Activated CD4-positive, alpha-beta T cell treated with anti-CD3 and anti-CD28 coated beads, Interleukin-10, Interleukin-2, amounts not matched to agents 100 ng/mL and 50 ng/mL, durations not matched to agents 16 hours and 8 hours (primary cell): ENCODE data around the gene RALGAPA2.

Experiments used
- DNase-seq: peaks from one replicate; pipeline ENCODE4 v3.0.0-alpha.2; 2020

Gene RALGAPA2

DNA sequence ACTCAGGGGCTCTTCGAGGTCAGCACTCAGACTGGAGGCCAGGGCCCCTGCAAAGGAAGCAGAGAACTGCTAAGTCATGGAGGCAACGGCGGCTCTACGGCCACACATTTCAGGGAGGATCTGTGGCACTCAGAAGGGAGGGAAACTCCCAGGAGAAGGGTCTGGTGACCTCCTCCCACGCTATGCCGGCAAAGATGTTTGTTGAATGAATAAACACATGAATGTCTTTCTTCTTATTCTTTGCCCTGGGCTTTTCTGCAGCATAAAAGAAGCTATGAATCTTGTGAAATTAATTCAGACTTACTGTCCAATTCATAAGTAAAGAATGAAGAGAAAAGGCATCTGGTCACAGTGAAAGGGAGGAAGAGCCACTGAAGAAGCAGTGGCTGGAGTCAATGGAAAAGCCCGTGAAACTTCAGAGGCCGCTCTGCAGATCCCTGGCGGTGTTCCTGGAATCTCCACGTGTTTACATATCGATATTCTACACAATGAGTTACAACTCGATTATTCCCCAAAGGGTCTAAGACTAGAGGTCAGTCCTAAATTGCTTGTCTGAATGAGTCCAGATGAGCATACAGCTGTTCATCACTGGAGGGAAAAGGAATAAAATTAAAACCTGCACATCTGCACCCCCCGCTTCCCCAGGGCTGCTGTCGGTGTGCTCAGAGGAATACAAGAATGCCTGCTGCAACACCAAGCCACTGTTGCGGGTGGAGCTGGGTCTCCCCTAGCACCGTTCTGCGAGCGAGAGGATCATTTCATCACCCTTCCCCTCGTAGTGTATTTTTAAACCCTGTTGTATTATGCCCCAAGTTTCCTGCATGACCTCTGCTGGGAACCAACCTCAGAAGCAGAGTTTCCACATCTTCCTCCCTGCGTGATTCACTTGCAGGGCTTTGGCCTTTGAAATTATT, 319.0 kb downstream of the RALGAPA2 start:
- no peak for DNase-seq

DNA sequence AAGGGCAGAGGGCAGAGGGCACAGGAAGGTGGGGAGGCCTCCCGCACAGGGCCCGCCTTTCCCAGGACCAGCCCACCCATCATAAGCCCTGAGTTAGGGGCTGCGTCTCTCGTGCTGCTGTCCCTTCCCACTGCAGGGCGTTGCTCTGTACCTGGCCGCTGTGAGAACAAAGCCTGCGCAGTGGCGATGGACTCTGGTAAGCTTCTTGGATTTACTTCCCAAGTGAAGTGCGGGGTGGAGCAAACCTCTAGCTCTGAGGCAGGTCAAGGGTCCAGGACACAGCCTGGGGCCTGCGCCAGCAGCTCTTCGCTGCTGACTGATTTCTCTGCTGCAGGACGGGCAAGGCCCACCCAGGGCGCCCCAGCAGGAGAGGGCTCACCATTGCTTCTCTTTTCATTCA, 320.7 kb downstream of the RALGAPA2 start:
- DNase-seq, result no peak

DNA sequence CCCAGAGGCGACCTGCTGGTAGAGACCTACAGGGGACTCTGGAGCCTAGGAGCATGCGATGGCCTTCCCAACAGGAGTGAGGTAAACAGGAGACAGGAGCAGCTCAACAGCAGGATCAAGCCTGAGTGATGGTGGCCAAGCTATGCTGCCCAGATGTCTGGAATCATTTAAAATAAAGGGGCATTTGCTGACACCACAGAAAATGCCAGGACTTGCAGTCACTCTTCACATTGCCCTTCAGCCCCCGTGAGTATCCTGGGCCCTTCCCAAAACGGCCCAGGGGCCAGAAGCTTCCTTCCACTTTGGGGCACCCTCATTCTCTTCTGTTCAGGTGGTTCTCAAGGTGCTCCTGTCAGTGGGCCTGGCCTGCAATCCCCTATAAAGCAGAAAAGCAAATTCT, 321.3 kb downstream of the RALGAPA2 start:
- no peak for DNase-seq

DNA sequence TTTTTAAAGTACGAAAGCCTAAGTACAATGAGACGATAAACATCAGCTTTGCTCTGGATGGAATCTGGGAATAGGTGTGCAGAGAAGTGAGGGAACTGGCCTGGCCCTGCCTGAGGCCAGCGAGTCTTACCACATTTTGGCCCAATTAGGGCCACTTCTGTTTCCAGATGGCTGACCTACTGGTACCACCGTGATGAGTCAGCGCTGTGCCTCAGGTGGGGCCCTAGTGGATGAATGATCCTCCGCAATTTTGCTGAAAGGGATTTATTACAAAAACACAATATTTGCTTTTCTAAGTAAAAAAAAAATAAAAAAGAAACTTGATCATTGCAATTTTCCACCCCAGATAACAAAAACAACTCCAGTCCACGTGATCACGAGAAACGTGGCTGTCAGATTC, 322.1 kb downstream of the RALGAPA2 start:
- DNase-seq, result no peak

DNA sequence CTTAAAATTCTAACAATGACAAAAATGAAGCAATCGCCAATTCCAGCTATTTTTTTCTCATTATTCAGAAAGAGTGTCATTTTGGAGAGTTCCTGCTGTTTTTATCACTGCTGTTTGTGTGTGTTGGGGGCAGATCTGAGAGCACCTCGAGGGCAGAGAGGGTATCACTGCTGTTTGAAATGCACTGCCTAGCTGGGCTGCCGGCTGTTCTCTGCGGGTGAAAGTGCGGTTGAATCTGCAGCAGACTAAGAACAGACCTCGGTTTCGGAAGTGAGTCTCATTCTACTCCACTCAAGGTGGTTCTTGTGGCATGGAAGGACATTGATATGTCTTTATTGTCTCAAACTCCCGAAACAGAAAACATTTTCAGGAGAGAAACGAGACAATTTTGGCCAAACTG, 326.3 kb downstream of the RALGAPA2 start:
- DNase-seq, result no peak

DNA sequence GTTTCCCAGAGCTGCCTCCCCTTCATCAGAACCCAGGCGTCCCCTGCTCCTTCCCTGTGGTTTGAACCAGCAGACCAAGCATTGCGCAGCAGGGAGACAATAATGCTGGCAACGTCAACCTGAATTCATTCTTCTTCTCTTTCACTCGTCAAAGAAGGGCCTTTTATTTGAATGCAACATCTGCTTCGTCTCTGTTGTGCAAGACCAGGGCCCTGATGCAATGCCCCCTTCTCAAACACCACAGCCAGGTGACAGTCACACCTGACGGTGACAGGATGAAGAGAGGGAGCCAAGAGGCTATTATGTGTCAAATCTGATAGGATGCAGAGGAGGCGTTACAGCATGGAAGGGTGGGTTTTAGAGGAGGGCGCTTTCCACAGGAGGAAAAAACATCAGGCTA, 336.6 kb downstream of the RALGAPA2 start:
- no peak for DNase-seq

DNA sequence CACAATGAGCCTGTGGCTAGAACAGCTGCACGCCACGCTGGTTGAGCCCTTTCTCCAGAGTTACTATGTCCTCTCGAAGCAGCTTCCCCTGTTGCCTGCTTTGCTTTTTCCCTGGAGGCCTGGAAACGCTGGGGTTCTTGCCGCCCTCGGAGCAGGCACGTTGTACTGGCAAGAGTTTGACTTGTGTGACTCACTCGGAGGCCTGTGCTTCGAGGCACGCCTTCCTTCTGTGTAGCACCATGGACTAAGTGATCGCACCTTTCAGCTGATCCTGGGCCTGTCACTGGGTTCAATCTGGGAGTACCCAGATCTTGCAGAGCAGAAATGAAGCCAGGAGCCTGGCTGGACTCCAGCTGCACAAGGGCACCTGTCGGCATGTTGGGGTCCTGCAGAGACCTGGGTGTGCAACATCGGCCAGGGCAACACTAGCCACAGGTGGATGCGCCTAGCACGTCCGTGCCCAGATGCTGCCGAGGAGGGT, 339.3 kb downstream of the RALGAPA2 start:
- no peak for DNase-seq

DNA sequence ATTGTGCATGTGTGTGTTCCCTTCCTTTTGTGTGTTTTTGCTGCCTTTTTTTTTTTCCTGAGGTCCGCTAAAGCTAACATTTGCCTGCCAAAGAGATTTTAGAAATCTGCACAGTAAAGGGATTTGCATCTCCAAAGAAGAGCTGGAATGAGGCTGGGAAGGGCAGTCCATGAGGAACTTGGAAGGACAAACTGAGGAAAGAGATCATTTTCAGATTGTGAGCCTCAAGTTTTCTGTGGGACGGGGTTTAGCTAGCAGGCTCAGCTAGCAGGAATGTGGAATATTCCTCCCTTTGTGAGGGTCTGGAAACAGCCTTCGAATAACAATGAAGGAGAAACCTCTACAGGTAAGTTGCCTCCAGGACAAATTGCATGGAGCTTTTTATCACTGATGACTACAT, 340.8 kb downstream of the RALGAPA2 start:
- DNase-seq, result no peak

DNA sequence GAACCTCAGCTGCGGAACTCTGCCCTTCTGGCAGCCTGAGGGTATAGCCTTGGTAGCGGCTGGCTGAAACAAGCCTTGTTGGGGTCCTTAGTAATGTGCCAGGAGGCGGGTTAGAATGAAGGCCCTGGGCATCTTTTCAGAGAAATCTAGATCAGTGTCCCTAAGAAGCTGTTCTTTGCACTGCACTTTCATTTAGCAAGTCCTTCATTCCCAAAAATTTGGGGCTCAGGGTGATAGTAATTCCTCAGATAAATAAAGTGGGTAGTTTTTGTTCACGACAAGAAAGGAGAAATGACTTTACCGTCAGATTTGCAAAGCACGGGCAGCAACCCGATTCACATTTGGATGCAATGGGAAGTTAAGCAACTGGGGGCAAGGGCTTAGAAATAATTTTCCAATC, 341.4 kb downstream of the RALGAPA2 start:
- DNase-seq, result no peak

DNA sequence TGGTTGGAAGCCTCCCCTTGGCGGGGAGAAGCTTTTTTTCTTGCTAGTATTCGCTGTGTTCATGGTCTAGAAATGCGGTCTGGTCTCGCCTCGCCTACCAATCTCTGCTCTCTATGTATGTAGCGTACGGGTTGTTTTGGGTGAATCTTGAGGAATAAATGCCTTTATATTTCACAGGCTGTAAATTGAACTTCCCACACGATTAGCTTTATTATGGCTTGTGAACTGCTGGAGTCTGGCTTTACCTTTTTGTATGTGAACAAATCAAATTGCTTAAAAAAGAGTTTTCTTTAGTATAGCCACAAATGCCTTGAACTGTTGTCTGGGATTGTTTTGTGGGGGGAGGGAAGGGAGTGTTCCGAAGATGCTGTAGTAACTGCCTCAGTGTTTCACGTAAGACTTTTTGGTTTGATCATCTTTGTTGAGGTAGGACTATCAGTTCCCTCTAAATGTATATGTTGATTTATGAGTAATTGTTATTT, 342.3 kb downstream of the RALGAPA2 start:
- DNase-seq, result no peak

DNA sequence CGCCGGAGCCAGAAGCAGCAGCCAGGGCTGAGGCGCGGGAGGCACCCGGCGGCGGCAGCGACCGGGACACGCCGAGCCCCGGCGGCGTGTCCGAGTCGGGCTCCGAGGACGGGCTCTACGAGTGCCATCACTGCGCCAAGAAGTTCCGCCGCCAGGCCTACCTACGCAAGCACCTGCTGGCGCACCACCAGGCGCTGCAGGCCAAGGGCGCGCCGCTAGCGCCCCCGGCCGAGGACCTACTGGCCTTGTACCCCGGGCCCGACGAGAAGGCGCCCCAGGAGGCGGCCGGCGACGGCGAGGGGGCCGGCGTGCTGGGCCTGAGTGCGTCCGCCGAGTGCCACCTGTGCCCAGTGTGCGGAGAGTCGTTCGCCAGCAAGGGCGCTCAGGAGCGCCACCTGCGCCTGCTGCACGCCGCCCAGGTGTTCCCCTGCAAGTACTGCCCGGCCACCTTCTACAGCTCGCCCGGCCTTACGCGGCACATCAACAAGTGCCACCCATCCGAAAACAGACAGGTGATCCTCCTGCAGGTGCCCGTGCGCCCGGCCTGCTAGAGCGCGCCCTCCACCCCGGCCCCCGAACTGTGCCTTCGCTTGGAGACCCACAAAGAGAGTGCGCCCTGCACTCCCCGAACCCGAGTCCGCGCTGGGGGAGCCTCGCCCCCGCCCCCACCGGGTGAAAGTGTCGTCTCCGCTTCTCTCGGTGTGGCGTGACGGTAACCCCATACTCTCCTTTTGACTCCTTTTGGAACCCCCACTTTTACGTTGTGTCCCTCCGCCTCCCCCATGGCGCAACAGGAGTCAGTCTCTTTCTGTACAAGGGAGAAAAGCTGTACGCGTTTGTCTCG, 343.0 kb downstream of the RALGAPA2 start:
- peak; percentile 18 for DNase-seq

DNA sequence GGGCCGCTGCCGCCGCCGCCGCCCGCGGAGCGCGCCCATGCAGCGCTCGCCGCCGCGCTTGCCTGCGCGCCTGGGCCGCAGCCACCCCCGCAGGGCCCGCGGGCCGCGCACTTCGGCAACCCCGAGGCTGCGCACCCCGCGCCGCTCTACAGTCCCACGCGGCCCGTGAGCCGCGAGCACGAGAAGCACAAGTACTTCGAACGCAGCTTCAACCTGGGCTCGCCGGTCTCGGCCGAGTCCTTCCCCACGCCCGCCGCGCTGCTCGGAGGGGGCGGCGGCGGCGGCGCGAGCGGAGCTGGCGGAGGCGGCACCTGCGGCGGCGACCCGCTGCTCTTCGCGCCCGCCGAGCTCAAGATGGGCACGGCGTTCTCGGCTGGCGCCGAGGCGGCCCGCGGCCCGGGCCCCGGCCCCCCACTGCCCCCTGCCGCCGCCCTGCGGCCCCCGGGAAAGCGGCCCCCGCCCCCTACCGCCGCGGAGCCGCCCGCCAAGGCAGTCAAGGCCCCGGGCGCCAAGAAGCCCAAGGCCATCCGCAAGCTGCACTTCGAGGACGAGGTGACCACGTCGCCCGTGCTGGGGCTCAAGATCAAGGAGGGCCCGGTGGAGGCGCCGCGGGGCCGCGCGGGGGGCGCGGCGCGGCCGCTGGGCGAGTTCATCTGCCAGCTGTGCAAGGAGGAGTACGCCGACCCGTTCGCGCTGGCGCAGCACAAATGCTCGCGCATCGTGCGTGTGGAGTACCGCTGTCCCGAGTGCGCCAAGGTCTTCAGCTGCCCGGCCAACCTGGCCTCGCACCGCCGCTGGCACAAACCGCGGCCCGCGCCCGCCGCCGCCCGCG, 343.8 kb downstream of the RALGAPA2 start:
- no peak for DNase-seq

DNA sequence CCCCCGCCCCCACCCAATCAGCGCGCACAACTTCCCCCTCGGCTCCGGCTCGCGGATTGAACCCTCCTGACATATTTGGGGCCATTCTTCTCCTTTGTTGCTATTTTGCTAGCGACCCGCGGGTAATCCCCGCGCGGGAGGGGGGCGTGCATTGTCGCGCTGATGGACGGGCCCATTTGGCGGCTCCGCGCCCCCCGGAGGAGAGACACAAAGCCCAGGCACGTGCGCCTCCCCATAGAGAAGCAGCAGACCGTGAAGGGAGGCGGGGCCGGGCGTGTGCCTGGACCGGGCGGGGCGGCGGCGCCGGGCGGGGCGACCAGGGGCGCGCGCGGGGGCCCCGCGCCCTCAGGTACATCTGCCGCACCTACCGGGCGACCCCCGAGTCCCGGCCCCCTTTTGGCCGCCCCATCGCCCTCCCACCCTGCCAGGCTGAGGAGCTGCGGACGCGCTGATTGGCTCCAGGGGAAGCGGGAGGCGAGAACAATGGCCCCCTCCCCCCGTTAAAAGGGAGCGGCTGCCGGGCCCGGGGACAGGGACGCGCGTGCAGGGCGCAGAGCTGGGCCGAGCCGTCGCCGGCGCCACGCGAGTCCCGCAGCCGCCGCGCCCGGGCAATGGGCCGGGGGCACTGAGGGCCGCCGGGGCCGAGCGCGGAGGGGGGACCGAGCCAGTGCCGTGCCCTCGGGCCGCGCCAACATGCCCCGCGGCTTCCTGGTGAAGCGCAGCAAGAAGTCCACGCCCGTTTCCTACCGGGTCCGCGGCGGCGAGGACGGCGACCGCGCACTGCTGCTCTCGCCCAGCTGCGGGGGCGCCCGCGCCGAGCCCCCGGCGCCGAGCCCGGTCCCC, 344.6 kb downstream of the RALGAPA2 start, which contains the start of gene INSM1:
TSS of gene INSM1 (plus strand) at position 530 of the 843 bp plus-strand sequence. CDS start at position 694, 164 bp downstream.
- peak; percentile 23 for DNase-seq

DNA sequence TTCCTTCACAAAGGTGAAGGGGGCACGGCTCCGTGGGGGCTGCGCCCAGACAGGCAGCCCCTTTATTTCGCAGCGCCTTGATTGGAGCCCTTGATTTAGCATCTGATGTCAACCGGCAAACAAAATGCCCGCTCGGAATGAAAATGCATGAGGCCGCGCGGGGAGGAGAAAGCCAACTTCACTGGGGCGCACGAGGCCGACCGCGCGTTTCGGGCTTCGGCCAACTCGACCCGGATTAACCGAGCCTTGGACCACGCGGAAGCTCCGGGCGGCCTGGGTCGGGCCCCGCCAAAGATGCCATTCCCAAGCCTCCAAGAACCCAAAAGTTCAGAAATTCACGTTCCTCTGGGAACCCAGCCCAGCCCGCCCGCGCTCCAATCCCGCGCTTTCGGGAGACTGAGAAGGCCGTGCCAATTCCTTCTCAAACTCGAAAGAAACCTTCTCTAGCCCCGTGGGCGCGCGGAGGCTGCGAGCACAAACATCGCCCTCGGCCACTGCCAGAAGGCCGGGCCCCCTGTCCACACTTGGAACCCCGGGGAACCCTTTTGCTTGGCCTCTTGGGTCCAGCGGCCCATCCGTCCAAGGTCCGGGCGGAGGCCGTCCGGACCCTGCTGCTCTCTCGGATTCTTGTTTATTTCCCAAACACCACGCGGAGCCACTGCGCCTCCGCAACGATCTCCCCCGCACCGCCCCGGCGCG, 345.4 kb downstream of the RALGAPA2 start:
- no peak for DNase-seq

DNA sequence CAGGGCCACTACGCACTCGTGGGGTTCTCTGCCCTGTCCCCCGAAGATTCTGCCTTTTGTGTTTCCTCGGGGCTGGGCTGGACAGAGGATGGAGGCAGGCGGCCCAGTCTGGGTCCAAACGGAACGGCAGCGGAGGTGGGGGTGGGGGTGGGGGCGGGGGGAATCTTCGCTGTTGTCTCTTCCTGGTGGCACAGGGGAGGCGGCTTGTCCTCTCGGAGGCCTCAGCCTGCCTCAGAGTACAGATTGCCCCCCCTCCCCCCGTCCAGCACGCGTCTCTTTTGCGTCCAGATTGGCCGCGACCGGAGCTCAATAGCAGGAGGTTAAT, 345.9 kb downstream of the RALGAPA2 start:
- no peak for DNase-seq

DNA sequence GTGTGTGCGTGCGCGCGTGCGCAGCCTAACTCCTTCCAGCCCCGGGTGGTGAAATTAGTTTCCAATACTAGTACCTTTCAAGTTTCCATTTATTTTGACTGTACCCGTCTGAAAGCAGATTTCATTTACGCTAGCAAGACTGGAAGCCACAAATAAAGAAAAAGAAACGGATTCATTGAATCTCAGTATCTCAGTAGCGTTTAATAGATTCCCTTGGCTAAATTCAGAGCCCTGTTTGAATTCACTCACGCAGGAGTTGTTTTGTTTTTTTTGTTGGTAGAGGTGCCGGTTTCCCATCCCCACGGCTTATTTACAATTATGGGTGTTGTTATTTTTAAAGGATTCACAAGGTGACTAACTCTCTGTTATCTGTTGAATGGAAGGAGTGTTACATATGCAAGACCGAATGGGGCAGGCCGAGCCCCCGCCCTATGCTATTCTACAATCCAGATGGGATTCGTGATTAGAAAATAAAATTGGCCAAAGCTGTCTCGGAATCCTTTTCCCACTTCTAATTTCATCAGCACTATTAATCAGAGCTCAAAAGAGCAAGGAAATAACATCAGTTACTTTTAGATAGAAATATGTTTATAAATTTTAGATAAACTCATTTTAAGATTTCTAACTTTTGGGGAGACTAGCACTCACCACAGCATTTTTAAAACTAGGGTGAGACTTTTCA, 346.8 kb downstream of the RALGAPA2 start:
- no peak for DNase-seq

DNA sequence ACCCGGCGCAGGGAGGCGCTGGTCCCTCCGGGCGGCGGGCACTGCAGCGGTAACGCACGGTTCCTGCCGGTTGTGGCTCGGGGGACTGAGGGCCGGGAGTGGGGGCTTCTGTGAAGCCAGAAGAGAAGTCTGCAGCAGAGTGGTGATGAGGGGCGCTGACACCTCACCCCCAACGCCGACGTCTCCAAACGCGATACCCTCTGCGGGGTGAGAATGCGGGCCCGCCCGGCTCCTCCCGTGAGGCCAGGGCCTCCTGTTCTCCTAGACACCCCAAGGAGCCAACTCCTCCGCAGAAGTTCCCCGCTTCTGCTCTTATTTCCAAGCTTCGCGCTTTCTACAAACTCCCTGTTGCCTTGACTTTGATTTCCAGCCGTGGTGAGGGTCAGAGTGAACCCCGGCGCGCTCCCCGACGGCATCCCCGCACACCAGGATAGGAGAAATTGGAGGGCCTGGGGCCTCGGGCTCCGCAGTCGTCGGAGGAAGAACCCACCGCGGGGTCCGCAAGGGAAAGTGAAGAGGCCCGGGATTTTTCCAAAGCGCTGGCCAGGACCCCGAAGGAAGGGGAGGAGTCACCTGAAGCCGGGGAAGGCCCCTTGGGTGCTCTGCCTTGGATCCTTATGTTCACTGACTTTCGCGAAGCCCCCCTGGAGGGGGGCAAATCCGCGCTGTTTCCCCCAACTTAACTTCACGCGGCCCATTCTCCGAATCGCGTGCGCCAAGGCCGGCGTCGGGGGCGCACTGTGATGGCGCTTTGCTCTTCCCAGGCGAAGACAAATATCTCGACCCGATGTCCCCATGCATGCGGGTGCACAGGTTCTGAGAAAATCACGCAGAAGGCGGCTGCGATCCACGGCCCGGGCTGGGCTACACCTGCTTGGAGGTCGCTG, 347.6 kb downstream of the RALGAPA2 start:
- no peak for DNase-seq

DNA sequence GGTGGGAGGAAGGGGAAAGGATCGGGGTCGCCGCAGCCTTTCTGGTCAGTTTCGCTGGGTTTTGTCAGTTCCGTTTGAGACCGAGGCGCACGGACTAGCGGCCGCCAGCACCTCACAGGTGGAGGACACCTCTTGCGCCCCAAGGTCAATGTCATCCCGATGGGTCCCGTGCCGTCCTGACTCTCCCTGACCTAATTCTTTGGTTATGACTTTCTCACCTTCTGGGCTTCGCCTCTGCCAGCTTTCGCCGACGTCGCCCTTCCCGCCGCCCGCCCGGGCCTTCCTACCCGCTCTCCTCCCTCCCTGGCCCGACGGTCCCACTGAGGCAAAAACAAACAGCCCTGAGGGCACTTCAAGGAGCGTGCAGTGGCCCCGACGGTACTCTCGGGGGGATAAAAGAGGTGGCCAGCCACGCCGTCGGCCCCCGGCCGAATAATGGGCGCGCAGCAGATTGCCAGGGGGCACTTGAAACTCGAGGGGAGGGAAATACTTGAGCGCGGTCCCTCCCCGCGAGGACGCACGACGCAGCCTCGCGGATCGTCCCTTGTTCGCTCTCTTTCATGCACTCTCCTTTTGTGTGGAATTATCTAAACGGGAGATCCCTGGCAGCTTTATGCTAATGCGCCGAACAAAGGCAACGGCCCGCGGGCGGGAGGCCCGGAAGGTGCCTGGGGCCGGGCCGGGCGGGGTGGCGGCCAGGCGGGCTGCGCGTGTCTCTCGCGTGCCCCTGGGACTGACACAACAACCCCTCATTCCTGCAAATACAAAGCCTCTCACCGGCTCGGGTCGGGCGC, 348.4 kb downstream of the RALGAPA2 start:
- DNase-seq, result no peak

DNA sequence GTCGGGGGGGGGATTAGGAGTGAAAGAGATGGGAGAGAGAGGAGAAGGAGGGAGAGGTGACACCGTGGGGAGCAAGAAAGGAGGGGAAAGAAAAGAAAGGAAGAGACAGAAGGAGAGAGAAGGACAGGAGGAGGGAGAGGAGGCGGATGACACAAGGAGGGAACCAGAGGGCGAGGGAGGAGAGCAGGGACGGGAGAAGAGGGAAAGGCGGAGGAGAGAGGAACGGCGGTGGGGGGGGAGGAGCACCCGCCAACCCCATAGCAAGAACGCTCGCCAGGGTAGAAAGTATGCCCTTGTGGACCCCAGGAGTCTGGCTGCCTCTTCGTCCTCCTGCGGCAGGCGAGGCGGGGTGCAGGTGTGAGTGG, 349.0 kb downstream of the RALGAPA2 start:
- DNase-seq, result no peak
